COR-L47 (cell line): Measurements from ENCODE around the gene S1PR1.

Experiments used
- DNase-seq: peaks from one replicate; lab custom pipeline; 2025; lab: John Stamatoyannopoulos, UW

S1PR1 gene

DNA sequence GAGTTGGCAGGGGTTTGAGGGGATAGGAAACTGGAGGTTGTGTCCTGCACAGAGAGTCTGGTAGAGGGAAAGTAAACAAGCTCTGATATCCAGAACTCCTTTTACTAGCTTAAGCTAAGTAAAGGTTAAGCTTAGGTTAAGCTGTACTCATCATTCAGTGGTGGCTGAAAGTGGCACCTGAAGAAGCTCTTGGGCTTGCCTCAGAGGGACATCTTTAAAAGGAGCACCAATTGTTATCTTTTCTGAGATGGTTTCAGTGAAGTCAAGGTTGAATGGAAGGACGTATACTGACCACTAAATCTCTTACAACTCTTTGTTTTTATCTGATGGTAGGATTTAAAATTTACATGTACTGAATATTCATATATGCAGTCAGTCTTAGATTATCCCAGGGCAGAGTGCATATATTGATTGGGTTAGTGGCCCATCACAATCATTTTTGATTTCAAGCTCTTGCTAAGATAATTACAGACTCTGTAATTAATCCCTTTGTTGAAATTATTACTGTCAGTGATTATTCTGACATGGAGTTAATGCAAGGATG, 43.3 kb downstream of the S1PR1 start:
- no peak for DNase-seq

- no peak for DNase-seq
Observed at GRCh38 chr1:101280942-101281654, 44.3 kb downstream of the S1PR1 start.

DNA sequence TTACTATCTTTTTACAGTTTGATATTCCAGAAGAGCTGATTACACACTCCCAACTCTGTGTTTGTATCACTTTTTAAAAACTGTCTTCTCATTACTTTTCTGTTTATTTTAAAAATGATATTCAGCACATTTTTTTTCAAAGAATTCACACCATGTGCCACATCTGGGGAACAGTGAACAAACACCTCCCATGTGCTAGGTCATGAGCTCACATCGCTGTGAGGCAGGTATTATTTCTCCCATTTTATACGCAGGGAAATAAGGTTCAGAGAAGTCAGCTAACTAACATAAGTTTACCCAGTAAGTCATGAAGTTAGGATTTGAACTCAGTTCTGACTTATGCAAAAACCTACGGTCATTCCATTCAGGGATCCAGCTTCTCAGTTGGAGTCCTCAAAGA, 44.9 kb downstream of the S1PR1 start:
- DNase-seq = no peak

DNA sequence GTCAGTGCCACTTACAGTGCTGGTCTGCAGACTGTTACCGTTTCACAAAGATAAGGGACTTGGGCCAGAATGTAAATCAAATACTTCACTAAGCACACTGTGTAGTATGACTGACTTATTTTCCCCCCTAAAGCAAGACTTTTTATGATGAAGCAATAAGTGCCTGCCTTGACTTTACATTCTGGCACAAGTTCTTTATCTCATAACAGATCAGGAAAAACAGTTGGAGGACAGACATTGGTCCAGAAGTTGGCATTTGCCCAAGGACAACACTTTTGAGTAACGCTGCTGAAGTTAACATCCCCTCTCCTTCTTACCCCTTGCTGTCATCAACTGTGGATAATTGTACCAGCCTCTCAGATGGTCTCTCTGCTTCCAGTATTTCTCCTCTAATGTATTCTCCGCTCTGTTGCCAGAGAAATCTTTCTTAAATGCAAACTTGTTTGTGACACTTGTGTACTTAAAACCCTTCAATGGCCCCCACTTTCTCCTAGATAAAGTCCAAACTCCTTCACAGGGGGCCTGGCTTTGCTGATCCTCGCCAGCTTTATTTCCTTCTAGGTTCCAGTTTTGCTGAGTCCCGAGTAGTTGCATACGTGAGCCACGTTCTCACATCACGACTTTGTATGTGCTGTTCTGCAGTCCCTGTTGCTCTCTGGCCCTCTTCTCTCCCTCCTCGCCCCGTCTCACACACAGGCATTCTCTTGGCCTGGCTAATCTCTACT, 45.7 kb downstream of the S1PR1 start:
- DNase-seq = no peak

DNA sequence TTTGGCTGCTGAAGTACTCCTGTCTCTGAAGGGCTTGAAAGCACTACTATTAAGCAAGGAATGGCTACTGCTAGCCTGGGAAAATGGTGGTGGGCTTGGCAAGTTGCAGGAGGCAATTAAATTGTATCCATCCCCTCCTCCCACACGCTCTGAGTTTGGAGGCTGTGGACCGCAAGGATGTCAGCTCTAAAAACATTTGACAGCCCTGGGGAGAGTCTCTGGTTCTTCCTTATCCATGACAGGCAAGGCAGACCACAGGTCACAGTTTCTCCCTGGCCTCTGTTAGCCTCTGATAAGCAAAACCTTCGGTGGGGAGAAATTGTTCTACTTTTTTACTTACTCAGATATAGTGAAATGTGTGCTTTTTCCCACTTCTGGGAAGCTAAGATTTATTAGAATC, 46.6 kb downstream of the S1PR1 start:
- no peak for DNase-seq

- no peak for DNase-seq
Observed at GRCh38 chr1:101284021-101284420, 47.2 kb downstream of the S1PR1 start.

GRCh38 chr1:101284622-101285218, 47.9 kb downstream of the S1PR1 start:
- DNase-seq = no peak

DNA sequence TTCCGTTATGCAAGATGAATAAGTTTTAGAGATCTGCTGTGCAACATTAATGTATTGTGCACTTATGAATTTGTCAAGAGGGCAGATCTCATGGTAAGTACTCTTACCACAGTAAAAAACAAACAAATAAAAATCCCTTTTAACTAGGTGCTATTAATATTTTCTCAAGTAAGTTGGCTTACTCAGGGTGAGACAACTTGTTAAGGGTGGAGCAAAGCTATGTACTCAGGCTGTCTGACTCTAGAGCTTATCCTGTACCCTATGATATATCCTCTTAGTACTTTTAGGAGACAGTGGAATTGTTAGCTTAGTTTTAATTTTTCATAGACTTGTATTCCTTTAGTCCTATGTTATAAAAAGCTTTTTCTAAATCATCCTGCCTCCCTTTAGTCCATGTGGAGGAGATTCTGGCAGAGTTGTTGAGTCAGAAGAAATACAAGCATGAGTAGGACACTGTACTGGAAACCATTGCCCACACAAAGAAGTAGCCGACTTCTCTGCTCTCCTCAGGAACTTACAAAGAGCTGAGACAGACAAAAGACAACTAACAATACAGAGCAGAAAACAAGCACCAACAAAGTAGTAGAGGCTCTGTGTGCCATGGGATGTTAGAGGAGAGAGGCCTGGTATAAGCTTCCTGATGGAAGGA, 49.2 kb downstream of the S1PR1 start:
- no peak for DNase-seq

DNA sequence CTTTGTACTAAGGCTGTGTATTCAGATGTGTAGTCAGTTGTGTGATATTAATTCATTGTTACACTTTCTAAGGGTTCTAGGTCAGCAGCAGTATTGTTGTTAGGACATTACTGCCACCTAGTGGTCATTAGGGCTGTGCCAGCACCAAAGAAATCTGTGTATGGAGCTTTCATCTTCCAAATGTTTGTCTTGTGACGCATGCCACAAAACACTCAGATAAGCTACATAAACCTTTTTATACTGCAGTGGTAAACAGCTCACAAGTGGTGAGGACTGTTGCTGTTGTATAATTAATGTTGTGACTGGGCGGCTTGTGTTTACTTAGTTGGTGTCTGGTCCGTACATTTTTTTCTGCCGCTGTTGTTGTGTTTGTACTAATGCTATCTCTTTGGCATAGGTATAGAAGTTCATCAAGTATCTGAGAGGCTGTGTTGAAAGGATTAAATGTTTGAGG, 51.7 kb downstream of the S1PR1 start:
- peak; percentile 65 for DNase-seq

GRCh38 chr1:101290119-101290921, 53.5 kb downstream of the S1PR1 start:
- DNase-seq = peak; percentile 39
